ENCODE results near the gene COTL1. TPM values are rescaled to one million over a fixed set of nuclear protein-coding genes. Genes with fewer than 3 reads are reported as not detected.
A peak's percentile ranks its signal among the peaks of the same experiment; 100 is the strongest.

The COTL1 gene
- polyA plus RNA-seq, 2 of the 4 experiments (the other 2 are of a cell fraction): 89.7 to 372 TPM

DNA sequence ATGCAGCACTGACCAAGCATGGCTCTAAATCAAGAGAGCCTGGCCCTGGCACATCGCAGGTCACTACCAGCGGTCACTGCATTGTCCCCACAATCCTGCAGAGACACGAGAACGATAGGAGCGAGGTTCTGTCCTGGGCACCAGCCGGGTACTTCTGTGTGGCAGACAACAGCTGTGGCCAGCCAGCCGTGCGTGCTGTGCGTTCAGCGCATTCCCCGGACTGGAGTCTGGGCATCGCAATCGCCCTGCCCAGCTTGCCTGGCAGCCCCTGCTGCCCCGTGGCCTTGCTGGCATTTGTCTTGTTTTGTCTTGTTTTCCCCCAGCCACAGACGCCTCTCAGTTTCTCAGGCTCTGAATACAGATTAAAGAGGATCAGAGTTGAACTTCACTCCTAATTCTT, 33.9 kb downstream of the COTL1 start:
- Histone ChIP-seq H3K4me3 (no peak overlapping the region), H3K27ac (peak overlapping the region in 1 of 2 experiments; percentile 41; a peak in 2 of 6 replicates), H3K4me1 (peaks cover 12% of the 10 kb centered on the region), H3K4me2 (no peak overlapping the region), H3K9me3 (no peaks in the 10 kb centered on the region)
- FAIRE-seq (no peak), ATAC-seq (no peak), DNase-seq (ENCODE audit: low read depth in 1 of 2, low spot score in 1 of 2) (no peak)
- CTCF ChIA-PET: interaction anchor here (0.9 to 2.9 kb wide), 5 partner anchors 10 to 73 kb away, joined by 3 to 15 read pairs (median 3); no protein-coding TSS in a partner anchor
- WGBS (ENCODE audit: missing lambda C conversion rate): 82% methylated on average over 15 of the region's 15 CpGs
- POLR2A ChIA-PET: no interaction called here
- no peak for TF ChIP-seq HOXB5 (CRISPR knock-in tag; IDR thresholded peaks at IDR 0.05)
- TF ChIP-seq SMC3 (IDR thresholded peaks at IDR 0.05): no peak

DNA sequence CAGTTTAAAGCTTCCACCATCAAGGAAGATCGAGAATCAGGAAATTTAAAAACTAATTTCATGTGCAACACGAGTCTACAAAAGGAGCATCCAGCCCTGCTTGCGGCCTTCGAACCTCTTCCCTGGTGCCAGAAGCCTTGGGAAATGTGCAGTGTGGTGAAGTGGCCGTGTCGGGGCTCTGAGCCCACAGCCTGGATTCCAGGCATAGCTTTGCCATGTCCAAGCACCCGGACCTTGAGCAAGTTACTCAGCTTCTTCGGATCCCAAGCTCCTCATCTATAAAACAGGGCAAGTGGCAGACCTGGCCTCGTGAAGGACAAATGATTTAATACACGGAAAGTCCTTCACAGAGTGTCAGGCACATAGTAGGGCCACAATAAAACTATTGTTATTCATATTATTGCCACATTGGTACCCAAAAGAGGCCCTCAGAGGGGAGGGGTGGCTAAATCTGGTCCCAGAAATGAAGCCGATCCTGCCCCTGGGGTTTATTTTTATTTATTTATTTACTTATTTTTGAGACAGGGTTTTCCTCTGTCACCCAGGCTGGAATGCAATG, 34.8 kb downstream of the COTL1 start:
- Histone ChIP-seq H3K4me2 (no peak overlapping the region), H3K27ac (peak overlapping the region in 1 of 2 experiments; percentile 41; a peak in 3 of 6 replicates), H3K9me3 (no peaks in the 10 kb centered on the region), H3K4me1 (peaks cover 12% of the 10 kb centered on the region), H3K4me3 (no peak overlapping the region)
- CTCF ChIA-PET: interaction anchor here (1.0 to 2.9 kb wide), 6 partner anchors 10 to 306 kb away, joined by 3 to 15 read pairs (median 4); no protein-coding TSS in a partner anchor
- WGBS (ENCODE audit: missing lambda C conversion rate): 54% methylated on average over 11 of the region's 11 CpGs
- FAIRE-seq (no peak), ATAC-seq (peak; percentile 59 to 75; a peak in 4 of 6 replicates), DNase-seq (ENCODE audit: low read depth in 1 of 2, low spot score in 1 of 2) (peak; percentile 43 to 48)
- POLR2A ChIA-PET: no interaction called here
- TF ChIP-seq, protein P1, sequence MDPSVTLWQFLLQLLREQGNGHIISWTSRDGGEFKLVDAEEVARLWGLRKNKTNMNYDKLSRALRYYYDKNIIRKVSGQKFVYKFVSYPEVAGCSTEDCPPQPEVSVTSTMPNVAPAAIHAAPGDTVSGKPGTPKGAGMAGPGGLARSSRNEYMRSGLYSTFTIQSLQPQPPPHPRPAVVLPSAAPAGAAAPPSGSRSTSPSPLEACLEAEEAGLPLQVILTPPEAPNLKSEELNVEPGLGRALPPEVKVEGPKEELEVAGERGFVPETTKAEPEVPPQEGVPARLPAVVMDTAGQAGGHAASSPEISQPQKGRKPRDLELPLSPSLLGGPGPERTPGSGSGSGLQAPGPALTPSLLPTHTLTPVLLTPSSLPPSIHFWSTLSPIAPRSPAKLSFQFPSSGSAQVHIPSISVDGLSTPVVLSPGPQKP (IDR thresholded peaks at IDR 0.05; ENCODE audit: low read depth, low read length): no peak

DNA sequence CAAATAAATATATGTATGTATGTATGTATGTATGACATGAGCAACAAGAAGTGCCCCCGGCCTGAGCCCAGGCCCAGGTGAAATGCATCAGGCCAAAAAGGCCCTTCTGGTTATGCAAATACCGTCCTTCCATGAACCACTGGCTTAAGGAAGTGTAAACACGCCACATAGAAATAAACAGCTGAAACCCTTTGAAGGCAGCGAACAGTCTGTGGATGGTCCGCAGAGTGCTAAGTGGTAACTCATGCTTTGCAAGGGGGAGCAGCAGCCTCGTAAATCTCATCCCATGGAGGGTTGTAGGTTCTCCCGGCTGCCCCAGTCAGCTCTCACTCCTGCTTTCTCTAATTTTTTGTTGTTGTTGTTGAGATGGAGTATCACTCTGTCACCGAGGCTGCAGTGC, 36.7 kb downstream of the COTL1 start:
- DNase-seq (ENCODE audit: low read depth in 1 of 2, low spot score in 1 of 2): no peak
- H3K9me3 ChIP-seq: no peaks in the 10 kb centered on the region
- no peak overlapping the region for H3K4me2 ChIP-seq
- H3K4me1 ChIP-seq: peaks cover 12% of the 10 kb centered on the region
- 94% methylated on average over 8 of the region's 8 CpGs for WGBS (ENCODE audit: missing lambda C conversion rate)
- no peak for ATAC-seq
- no peak overlapping the region for H3K27ac ChIP-seq
- TF ChIP-seq RNF2 (IDR thresholded peaks at IDR 0.05; ENCODE audit: borderline replicate concordance, low read depth) (no peak), BHLHE40 (IDR thresholded peaks at IDR 0.05; ENCODE audit: low read depth, low read length) (no peak), HEYL (CRISPR knock-in tag; IDR thresholded peaks at IDR 0.05) (no peak), ZFP36 (IDR thresholded peaks at IDR 0.05; ENCODE audit: borderline replicate concordance, partially characterized antibody) (no peak), POLR2AphosphoS2 (conservative IDR thresholded peaks at IDR 0.05; ENCODE audit: low read length) (no peak), CBX8 (IDR thresholded peaks at IDR 0.05) (no peak), NPAS2 (CRISPR knock-in tag; IDR thresholded peaks at IDR 0.05; ENCODE audit: borderline replicate concordance) (no peak), HOXB13 (CRISPR knock-in tag; IDR thresholded peaks at IDR 0.05; ENCODE audit: low read depth) (no peak), CEBPB (IDR thresholded peaks at IDR 0.05) (no peak)
- TF ChIP-seq, protein P2, sequence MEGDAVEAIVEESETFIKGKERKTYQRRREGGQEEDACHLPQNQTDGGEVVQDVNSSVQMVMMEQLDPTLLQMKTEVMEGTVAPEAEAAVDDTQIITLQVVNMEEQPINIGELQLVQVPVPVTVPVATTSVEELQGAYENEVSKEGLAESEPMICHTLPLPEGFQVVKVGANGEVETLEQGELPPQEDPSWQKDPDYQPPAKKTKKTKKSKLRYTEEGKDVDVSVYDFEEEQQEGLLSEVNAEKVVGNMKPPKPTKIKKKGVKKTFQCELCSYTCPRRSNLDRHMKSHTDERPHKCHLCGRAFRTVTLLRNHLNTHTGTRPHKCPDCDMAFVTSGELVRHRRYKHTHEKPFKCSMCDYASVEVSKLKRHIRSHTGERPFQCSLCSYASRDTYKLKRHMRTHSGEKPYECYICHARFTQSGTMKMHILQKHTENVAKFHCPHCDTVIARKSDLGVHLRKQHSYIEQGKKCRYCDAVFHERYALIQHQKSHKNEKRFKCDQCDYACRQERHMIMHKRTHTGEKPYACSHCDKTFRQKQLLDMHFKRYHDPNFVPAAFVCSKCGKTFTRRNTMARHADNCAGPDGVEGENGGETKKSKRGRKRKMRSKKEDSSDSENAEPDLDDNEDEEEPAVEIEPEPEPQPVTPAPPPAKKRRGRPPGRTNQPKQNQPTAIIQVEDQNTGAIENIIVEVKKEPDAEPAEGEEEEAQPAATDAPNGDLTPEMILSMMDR (IDR thresholded peaks at IDR 0.05): no peak
- TF ChIP-seq, protein P3, sequence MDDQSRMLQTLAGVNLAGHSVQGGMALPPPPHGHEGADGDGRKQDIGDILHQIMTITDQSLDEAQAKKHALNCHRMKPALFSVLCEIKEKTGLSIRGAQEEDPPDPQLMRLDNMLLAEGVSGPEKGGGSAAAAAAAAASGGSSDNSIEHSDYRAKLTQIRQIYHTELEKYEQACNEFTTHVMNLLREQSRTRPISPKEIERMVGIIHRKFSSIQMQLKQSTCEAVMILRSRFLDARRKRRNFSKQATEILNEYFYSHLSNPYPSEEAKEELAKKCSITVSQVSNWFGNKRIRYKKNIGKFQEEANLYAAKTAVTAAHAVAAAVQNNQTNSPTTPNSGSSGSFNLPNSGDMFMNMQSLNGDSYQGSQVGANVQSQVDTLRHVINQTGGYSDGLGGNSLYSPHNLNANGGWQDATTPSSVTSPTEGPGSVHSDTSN (IDR thresholded peaks at IDR 0.05): no peak
- TF ChIP-seq, protein P4, sequence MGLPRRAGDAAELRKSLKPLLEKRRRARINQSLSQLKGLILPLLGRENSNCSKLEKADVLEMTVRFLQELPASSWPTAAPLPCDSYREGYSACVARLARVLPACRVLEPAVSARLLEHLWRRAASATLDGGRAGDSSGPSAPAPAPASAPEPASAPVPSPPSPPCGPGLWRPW (IDR thresholded peaks at IDR 0.05): no peak
- TF ChIP-seq, protein P5, sequence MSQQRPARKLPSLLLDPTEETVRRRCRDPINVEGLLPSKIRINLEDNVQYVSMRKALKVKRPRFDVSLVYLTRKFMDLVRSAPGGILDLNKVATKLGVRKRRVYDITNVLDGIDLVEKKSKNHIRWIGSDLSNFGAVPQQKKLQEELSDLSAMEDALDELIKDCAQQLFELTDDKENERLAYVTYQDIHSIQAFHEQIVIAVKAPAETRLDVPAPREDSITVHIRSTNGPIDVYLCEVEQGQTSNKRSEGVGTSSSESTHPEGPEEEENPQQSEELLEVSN (IDR thresholded peaks at IDR 0.05; ENCODE audit: borderline replicate concordance, low read depth): no peak
- ChIA-PET CTCF (interaction anchor here (1.1 to 2.9 kb wide), 4 partner anchors 23 to 144 kb away, joined by 3 to 15 read pairs (median 4); no protein-coding TSS in a partner anchor), POLR2A (no interaction called here)
- H3K4me3 ChIP-seq: no peak overlapping the region
- FAIRE-seq: no peak

Data from A549 (cell line).